Left lung (tissue), 10 donors: ENCODE data around the gene SLC43A3. TPM values are rescaled to one million over a fixed set of nuclear protein-coding genes. Genes with fewer than 3 reads are reported as not detected.

Experiments used
- ATAC-seq: fragments of 200-7000 bp; cut with Tn5 transposase; one replicate; pipeline ENCODE4 v1.9.1; 2020; ENCODE audit warnings: moderate library complexity
- DNase-seq, 4 donors: peaks; one replicate each; pipeline ENCODE4 v3.0.0-alpha.2; 2013 to 2020
- H3K27ac ChIP-seq, 2 donors: fragments of 200-600 bp; sonication (generic) in 1 of 2; one replicate each; pipeline versions ENCODE4 v1.5.0 to v1.8.0; 2020 to 2021
- H3K27me3 ChIP-seq, 2 donors: fragments of 200-600 bp; sonication (generic) in 1 of 2; one replicate each; pipeline versions ENCODE4 v1.5.0 to v1.8.0; 2020 to 2021
- H3K36me3 ChIP-seq, 2 donors: fragments of 200-600 bp; sonication (generic) in 1 of 2; one replicate each; pipeline versions ENCODE4 v1.5.0 to v1.8.0; 2020 to 2021
- H3K4me1 ChIP-seq, 2 donors: fragments of 200-600 bp; one replicate each; pipeline ENCODE4 v1.8.0; 2021
- H3K4me3 ChIP-seq, 2 donors: fragments of 200-600 bp; sonication (generic) in 1 of 2; one replicate each; pipeline versions ENCODE4 v1.5.0 to v1.8.0; 2020 to 2021; ENCODE audit warnings: mild to moderate bottlenecking in 1 of 2
- H3K9me3 ChIP-seq, 2 donors: fragments of 200-600 bp; sonication (generic) in 1 of 2; one replicate each; pipeline versions ENCODE4 v1.5.0 to v1.8.0; 2020 to 2021
- intact Hi-C, 2 donors: fragments of 100-400 bp; cut with DNase I; formaldehyde crosslinking; loops; one replicate each; pipeline versions ENCODE4 v1.11.2 to v1.14.2; 2022
- polyA plus RNA-seq, 6 donors: library from polyadenylated mRNA; unstranded; fragments of 120-200 nt; gene quantifications; one replicate each; pipeline ENCODE4 v1.2.1, GENCODE V29; 2013; ENCODE audit not compliant: insufficient read length in 6 of 6
- total RNA-seq, 2 donors: library from RNA; stranded (reverse); fragmentation: NEBNext Ultra II Directional; extraction: Animal tissue kit (Norgen Biotek cat#: 25700); gene quantifications; one replicate each; pipeline ENCODE4 v1.2.1, GENCODE V29; 2021
- TF ChIP-seq, protein P1 (sequence below), 2 donors: fragments of 200-600 bp; sonication (generic) in 1 of 2; IDR thresholded peaks; one replicate each; pipeline versions ENCODE4 v1.5.0 to v1.8.0; 2021; ENCODE audit warnings: antibody characterized with exemption in 2 of 2
- donor health status: DM: no; HTN: yes; CAD: no.
- donor health status: DM: no; HTN: no; CAD: no.

The SLC43A3 gene
- total and polyA plus RNA-seq, 8 donors, result 35.0 to 185 (median 40.8) TPM

DNA sequence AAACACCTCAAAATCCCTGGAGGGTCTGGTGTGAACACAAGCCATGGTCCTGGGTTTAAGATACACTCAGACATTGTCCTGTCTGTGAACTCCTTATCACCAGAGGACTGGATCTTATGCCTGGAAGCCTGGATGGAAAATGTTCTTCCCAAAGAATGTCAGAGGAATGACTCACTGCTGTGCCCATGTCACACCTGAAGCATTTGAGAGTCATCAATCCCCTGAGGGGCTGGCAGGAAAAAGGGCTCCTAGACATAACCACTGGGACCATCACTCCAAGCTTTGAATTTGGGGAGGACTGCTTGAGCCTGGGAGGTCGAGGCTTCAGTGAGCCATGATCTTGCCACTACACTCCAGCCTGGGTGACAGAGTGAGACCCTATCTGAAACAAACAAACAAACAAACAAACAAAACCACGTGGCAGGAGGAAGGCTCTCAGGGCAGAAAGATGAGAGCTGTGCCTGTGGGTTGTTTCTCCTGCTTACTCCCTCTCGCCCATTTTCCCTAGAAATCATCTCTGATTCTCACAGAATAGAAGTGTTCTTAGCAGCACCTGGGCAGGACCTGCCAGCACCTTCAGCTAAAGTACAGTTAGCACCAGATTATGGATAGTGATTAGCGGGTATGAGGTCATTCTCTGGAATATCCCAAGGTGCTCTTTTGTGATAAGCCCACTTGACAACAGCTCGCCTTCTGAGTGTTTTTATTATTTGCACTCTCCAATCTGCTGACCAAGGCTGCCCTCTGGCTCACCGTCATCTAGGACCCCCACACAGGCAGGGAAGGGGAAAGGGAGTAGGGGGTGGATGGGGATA, 24.5 kb downstream of the SLC43A3 start:
- Histone ChIP-seq H3K36me3 (peaks cover 0 to 19% of the 10 kb centered on the region in 2 donors), H3K9me3 (no peaks in the 10 kb centered on the region), H3K27ac (no peak overlapping the region), H3K4me1 (peaks cover 0 to 25% of the 10 kb centered on the region in 2 donors), H3K4me3 (no peak overlapping the region), H3K27me3 (no peaks in the 10 kb centered on the region)
- DNase-seq (no peak), ATAC-seq (peak; percentile 46)
- TF ChIP-seq, protein P1, sequence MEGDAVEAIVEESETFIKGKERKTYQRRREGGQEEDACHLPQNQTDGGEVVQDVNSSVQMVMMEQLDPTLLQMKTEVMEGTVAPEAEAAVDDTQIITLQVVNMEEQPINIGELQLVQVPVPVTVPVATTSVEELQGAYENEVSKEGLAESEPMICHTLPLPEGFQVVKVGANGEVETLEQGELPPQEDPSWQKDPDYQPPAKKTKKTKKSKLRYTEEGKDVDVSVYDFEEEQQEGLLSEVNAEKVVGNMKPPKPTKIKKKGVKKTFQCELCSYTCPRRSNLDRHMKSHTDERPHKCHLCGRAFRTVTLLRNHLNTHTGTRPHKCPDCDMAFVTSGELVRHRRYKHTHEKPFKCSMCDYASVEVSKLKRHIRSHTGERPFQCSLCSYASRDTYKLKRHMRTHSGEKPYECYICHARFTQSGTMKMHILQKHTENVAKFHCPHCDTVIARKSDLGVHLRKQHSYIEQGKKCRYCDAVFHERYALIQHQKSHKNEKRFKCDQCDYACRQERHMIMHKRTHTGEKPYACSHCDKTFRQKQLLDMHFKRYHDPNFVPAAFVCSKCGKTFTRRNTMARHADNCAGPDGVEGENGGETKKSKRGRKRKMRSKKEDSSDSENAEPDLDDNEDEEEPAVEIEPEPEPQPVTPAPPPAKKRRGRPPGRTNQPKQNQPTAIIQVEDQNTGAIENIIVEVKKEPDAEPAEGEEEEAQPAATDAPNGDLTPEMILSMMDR (IDR thresholded peaks at IDR 0.05), result no peak
- intact Hi-C loops, result no loop called here

DNA sequence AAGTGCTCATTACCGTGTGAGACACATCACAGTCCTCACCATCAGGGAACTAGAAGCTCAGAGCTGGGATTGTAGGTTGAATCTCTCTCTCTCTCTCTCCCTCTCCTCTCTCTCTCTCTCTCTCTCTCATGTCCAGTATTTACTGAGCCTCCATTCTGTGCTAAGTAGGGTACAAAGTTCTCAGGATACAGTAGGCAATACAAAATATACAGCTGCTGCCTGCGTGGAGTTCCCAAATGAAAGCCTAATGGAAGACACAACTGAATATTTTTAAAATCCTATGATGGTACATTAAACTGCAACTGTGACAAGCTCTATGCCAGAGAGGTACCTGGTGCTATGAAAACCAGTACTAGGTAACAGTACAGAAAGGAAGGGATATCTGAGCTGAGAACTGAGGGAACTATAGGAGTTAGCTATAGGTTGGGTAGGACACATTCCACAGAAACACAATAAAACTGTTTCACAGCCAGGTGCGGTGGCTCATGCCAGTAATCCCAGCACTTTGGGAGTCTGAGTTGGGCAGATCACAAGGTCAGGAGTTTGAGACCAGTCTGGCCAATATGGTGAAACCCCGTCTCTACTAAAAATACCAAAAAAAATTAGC, 26.8 kb downstream of the SLC43A3 start:
- H3K4me3 ChIP-seq, result no peak overlapping the region
- H3K36me3 ChIP-seq, result no peaks in the 10 kb centered on the region
- no peaks in the 10 kb centered on the region for H3K9me3 ChIP-seq
- intact Hi-C loops, result no loop called here
- H3K27ac ChIP-seq, result no peak overlapping the region
- TF ChIP-seq, protein P1 (IDR thresholded peaks at IDR 0.05), result no peak
- DNase-seq (no peak), ATAC-seq (no peak)
- no peaks in the 10 kb centered on the region for H3K27me3 ChIP-seq
- peaks cover 0 to 2% of the 10 kb centered on the region in 2 donors for H3K4me1 ChIP-seq

DNA sequence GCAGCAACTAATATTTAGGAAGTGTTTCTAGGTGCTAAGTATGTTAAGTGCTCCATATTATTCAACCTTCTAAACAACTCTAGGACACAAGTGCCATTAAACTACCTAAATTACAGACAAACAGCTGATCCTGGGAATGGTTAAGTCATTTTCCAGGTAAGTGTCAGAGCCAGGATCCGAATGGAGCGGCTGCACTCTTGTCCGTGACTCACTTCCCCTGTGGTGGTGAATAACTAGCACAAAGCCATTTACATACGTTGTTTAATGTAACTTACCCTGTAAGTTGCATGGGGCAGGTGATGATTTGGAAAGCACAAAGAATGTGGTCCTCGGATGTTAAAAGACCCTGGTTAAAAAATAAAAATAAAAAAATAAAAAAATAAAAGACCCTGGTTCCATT, 27.7 kb downstream of the SLC43A3 start:
- intact Hi-C loops, result no loop called here
- no peak for ATAC-seq

DNA sequence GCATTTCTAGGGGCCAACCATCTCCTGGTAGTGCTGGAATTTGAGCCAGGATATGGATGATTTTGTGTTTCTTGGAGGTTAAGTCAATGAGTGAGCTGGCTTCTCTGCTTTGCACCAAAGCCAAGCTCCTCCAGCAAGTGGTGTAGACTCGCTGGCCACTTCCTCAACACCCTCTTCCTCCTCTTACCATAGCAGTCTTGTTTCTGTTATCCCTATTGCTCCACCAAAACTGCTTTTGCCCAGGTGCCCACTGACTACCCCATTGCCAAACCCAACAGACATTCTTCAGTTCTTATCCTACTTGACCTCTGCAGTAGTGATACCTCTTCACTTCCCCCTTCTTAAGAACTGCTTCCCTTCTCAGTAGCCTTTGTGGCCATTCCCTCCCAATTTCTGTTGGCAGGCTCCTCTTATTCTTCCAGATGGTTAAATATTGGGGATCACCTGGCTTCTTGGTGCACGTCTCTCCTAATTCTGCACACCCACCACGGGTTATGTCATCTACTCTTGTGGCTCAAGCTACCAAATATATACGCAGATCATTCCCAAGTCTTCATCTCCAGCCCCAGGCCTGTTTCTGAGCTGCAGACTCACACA, 29.4 kb downstream of the SLC43A3 start:
- TF ChIP-seq, protein P1 (IDR thresholded peaks at IDR 0.05), result no peak
- H3K27ac ChIP-seq, result no peak overlapping the region
- no peaks in the 10 kb centered on the region for H3K27me3 ChIP-seq
- no peaks in the 10 kb centered on the region for H3K4me1 ChIP-seq
- ATAC-seq (no peak), DNase-seq (no peak)
- H3K36me3 ChIP-seq, result no peaks in the 10 kb centered on the region
- no peaks in the 10 kb centered on the region for H3K9me3 ChIP-seq
- no peak overlapping the region for H3K4me3 ChIP-seq
- intact Hi-C loops, result no loop called here

More for the DNA sequence above, 27.7 kb downstream of the SLC43A3 start:
- H3K9me3 ChIP-seq, result no peaks in the 10 kb centered on the region
- TF ChIP-seq, protein P1 (IDR thresholded peaks at IDR 0.05), result no peak
- no peak overlapping the region for H3K4me3 ChIP-seq
- DNase-seq, result no peak
- no peak overlapping the region for H3K27ac ChIP-seq
- no peaks in the 10 kb centered on the region for H3K27me3 ChIP-seq
- H3K4me1 ChIP-seq, result no peaks in the 10 kb centered on the region
- H3K36me3 ChIP-seq, result no peaks in the 10 kb centered on the region

DNA sequence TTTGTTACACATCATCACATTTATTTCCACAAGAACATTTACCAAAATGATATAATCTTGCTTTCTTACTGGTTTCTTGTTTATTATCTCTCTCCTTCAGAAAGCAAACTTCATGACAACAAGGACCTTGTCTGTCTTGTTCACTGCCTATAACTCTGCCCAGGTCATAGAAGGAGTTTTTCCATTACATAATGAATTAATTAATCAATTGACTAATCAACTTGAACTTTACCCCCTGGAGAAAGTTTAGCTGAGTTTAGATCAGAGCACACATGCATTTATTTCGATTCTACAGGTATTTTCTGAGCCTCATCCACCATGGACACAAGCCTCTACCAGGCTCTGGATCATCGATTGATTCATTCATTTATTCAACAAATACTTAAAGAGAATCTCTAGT, 30.2 kb downstream of the SLC43A3 start:
- intact Hi-C loops, result no loop called here
- DNase-seq, result no peak
- no peaks in the 10 kb centered on the region for H3K27me3 ChIP-seq
- H3K9me3 ChIP-seq, result no peaks in the 10 kb centered on the region
- no peak overlapping the region for H3K4me3 ChIP-seq
- no peaks in the 10 kb centered on the region for H3K4me1 ChIP-seq
- TF ChIP-seq, protein P1 (IDR thresholded peaks at IDR 0.05), result no peak
- no peaks in the 10 kb centered on the region for H3K36me3 ChIP-seq
- H3K27ac ChIP-seq, result no peak overlapping the region
- ATAC-seq, result no peak
